Stimulated activated CD4-positive, alpha-beta T cell treated with anti-CD3 and anti-CD28 coated beads, Interleukin-2, amount 100 ng/mL, for 4 hours (primary cell): ENCODE results near the gene NAALADL2.
"Not testable (repeated sequence)": the region's sequence is repeated elsewhere in the genome, so short reads cannot be mapped to it uniquely, and the experiment has no call there.

Experiments
- DNase-seq: peaks from one replicate; pipeline ENCODE4 v3.0.0-alpha.2; 2020; ENCODE audit warnings: low read depth

The NAALADL2 gene

DNA sequence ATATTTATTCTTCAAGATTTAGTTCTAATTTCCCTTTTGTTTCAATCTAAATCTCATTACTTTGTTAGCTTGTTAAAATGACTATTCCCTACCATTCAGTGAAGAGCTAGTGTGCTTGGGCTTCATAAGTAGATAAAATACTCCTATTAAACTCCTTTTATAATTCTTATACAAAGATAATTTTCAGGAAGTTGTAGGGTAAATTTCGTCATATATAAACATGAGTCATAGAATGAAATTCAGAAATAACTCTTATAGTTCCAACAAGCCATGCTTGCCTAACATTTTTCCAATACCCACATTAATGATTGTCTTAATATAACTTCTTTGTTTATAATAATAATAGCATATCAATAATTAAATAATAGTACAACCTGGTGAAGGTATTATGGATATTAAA lies 407.3 kb downstream of the NAALADL2 start:
- no peak for DNase-seq

DNA sequence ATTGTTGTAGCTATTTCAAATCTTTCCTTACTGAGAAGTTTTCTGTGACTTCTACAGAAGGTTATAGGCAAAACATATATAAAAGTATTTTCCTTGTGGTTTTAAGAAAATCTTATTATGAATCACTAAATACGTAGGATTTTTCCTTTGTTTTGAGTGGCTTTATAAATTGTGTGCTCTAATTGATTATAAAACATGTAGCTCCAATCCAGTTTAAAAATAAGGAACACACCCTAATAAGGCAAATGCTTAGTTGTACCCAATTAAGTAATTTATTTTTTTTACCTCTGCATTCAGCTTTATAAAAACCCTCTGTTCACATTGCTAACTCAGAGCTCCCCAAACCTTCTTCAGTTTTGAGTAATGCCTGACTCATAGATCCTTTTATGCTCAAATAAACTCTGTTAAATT lies 408.0 kb downstream of the NAALADL2 start:
- DNase-seq = no peak

DNA sequence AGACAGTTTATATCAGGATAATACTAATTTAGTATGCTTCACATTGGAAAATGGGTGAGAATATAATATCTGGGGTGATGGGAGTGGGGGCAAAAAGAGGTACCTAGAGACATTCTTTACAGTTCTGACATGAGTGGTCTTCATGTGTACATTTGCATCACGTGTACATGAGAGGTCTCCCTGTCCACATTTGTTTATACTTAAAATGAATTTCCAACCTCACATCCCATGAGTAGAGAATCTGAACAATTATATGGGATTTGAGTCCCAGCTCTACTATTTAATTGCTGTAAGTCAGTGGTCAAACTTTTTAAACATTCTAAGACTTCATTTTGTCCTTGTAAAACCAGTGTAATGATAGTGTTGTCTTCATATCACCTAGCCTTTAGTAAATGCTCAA lies 408.4 kb downstream of the NAALADL2 start:
- DNase-seq = no peak

DNA sequence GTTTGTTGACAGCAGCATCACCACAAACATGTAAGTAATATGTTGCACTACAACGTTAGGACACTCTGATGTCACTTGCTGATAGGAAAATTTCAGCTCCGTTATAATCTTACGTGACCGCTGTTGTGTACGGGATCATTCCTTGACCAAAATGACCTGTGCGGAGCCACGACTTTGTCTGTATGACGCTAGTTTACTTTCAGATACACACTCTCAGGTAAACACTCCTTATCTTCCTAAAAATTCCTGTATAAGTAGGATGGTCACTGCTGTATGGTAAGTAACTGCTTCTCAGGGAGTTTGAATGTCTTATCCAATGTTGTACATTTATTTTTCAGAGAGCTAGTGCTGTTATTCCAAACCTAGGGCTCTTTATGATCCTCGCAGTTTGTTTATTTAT lies 410.3 kb downstream of the NAALADL2 start:
- DNase-seq = no peak

DNA sequence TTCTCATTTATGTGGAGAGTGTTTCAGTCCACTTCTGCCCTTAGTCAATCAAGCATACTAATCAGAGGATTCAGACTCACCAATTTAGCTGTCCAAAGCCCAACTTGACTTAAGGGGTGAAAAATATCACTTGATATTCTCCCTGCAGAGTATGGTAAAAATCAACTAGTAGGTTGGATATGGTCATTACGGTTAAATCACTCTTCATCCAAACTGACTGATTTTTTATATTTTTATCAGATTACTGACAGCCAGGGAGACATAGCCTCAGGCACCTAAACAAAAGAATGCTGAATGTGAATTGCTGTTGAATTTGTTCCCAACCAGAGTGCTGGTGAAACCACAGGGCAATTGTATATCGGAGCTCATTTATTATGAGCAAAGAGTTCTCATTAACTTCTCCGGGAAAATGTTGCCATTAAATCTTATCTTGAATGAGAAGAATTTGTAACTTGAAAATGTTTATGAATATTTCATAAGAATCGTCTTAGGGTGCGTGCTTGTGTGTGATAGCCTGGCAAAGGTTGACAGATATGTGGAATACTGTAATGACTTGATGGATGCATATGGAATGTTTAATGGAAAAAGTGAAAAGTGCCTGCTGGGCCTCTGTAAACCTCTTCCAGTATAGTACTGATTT lies 411.2 kb downstream of the NAALADL2 start:
- no peak for DNase-seq

DNA sequence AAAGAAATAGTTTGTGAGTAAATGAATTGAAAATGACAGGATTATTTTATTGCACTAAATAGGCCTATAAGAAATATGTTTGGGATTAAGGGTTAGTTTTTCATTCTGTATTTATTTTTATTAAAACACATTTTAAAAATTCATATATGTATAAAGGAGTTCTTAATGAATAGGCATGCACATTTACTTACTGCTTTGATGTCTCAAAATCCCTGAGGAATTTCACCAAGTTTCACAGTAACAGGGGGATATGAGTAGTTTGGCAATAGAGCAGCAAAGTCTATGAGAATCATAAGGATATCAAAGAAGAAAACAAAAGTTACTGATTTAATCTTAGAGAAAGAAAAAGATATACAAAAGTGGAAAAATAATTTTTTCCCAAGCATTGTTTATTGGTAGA lies 411.7 kb downstream of the NAALADL2 start:
- no peak for DNase-seq

DNA sequence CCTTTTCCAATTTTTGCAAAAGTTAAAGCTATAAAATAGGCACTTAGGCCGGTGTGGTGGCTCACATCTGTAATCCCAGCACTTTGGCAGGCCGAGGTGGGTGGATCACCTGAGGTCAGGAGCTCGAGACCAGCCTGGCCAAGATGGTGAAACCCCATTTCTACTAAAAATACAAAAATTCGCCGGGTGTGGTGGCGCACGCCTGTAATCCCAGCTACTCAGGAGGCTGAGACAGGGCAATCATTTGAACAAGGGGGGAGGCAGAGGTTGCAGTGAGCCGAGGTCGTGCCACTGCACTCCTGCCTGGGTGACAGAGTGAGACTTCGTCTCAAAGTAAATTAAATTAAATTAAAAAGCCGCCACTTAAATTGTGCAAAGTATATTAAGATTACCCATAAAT lies 412.3 kb downstream of the NAALADL2 start:
- not testable (repeated sequence) for DNase-seq

DNA sequence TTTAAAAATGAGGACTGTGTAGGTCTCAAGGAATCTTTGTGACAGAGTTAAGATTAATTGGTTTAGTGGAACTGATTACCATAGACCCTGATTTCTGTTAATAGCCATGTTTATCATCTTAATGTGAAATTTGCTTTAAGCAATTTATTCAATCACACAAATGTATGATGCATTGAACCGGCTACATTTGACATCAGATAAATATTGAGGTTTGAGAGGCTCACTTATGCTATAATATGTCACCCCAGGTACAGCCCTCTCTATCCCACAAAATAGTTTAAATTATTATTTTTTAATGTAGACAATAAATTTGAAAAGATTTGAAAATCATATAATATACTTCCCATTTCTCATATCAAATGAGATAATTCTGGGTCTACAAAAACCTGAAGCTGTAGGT lies 413.3 kb downstream of the NAALADL2 start:
- DNase-seq = no peak

DNA sequence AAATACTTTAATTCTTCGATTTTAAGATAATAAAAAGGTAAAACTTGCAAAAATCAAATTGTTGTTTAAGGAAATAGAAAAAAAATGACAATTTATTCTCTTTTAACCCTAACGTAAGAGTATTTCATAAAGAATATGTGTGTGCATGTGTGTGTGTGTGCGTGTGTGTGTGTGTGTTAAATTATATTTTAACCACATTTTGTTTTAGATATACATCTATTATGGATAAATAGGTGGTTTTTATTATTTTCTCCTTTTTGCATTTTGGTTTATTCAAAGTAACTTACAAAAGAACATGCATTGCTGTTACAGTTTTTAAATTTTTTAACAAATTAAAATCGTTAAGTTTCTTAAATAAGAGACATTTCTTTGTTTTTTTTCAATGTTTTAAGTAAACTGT lies 414.4 kb downstream of the NAALADL2 start:
- DNase-seq = no peak

DNA sequence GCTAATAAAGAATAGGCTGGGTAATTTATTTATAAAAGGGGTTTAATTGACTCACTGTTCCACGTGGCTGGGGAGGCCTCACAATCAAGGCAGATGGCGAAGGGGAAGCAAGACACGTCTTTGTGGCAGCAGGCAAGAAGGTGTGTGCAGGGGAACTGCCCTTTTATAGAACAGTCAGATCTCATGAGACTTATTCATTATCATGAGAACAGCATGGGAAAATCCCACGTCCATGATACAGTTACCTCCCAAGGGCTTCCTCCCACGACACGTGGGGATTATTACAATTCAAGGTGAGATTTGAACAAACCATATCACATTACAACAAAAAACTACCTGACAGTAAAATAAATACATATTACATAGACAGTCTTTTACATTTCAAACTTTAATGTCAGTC lies 414.9 kb downstream of the NAALADL2 start:
- no peak for DNase-seq

DNA sequence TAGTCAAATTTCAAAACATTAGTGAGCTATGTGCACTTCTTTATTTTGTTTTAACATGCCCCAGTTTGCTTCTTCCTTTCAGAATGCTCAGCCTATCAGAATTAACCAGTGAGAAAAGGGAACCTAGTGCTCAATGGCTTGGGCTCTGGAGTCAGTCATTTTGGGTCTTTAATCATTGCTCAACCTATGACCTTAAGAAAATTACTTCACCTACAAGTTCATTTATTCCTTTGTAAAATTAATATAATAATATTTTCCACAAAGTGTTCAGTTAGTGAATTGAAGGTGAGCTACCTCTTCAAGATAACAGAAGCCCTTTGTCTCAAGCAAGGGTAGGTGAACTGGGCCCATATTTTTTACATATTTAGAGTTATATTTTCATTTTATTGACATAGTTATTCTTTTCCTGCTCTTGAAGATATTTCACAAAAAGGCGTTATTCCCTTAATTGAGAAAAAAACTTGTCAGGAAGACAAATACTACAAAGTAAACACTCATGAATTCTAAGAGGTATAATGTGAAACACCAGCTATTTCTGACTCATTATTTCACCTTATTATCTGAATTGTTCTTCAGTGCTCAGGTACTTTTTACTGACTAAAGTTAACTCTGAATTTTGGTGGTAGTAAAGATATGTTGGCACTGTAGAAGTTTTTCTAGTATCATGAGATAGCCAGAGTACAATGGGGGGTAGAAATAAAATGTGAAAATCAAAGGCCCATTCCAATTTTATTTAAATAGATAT lies 415.5 kb downstream of the NAALADL2 start:
- no peak for DNase-seq

DNA sequence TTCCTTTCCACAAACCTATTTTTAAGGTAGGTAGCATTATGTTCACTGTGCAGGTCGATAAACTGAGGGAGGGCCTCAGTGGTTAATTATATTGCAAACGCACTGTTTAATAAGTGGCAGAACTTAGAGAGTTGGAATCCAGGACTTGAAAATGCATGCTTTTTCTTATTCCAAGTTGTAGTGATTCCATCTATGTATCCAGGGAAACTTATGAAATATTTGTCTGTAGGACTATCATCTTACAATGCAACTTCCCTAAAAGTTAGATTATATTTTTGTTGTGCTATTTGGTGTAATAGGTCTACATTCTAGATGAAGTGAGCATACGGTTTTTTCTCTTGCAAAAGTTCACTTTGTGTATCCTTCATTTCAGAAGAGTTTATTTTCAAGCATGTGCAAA lies 419.5 kb downstream of the NAALADL2 start:
- no peak for DNase-seq

DNA sequence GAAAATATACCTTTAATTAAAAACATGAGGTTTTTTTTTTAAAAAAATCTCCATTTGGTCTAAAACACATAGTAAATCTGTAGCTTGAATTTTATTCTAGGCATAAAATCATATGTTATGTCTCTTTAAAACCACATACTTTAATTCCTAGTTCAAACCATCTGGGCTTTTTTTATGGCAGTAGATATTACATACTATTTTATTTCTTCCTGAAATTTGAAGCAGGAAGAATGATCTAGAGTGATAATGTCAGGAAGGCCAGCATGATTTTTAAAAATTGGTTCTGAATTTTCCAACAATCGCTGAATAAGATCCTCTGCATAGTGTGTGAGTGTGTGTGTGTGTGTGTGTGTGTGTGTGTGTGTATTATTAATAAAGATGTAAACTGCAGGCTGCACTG lies 420.3 kb downstream of the NAALADL2 start:
- DNase-seq = no peak

DNA sequence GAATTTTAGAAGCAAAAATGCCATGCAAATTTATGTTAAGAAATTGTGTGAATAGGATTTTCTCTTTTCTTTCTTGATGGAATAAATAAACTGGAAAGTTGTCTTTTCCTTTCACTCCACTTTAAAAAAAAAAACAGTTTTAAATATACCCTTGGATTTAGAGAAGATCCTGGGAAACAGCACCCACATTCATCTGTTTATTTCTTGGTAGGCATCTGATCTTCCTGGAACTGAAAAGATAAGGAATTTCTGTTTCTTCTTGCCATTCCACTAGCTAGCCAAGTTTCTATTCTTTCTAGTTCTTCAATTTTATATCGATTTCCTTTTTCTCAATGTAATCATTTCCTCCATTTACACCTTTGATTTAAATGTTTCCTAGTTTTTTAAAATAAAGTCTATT lies 420.8 kb downstream of the NAALADL2 start:
- DNase-seq = no peak

DNA sequence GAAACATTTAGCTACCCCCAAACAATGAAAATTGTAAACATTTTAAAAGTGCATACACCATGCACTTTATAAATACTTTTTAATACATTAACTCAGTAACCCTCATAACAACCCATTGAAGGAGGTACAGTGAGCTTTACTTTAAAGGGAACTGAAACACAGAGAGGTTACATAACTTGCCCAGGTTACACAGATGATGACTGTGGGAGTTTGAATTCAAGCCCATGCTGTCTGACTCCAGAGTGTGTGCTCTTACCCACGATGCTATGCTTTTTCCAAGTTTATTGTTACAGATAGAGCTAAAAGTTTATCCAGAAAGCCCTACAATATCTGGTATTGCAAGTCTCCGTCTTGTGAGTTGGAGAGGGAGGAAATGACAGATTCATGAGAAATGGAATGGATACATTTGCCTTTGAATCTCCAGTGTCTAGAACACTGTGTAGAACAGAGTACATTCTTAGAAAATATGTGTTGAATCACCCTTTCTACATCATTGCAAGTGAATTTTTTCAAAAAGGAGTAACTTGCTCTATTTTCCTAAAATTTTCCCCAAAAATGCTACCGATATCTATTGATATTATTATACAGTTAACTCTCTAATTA lies 428.3 kb downstream of the NAALADL2 start:
- no peak for DNase-seq

DNA sequence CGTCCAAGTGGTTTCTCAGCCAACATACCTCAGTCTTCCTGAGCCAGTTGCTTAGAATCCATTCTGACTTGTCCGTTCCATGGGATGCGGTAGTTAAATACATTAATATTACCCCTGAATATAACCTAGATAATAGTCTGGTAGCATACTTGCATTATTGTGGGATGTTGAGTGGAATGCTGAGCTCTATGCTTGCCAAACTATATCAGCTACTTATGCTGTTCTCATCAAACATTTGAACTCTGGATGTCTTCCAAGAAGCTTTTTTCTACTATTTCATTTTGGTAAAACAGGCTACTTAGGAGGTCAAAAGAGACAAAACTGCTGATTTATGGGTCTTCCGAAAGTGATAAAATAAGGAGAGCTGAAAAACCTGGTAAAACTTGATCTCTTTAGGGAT lies 429.5 kb downstream of the NAALADL2 start:
- no peak for DNase-seq

DNA sequence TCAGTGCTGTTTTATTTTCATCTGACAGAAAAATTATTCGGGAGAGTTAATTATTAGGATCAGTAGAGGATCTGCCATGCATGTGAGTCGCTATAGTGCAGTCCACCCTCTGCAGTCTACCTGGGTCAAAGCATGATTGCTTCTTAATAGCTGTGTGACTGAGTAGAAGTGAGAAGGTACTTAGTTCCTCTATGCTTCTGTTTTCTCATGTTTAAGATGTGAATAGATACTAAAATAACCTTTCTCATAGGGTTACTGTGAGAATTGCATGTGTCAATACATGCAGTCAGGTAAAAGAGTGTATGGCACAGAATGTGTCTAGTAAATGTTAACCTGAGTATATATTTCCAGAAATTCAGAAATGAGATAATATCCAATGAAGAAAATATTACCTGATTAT lies 435.7 kb downstream of the NAALADL2 start:
- no peak for DNase-seq

DNA sequence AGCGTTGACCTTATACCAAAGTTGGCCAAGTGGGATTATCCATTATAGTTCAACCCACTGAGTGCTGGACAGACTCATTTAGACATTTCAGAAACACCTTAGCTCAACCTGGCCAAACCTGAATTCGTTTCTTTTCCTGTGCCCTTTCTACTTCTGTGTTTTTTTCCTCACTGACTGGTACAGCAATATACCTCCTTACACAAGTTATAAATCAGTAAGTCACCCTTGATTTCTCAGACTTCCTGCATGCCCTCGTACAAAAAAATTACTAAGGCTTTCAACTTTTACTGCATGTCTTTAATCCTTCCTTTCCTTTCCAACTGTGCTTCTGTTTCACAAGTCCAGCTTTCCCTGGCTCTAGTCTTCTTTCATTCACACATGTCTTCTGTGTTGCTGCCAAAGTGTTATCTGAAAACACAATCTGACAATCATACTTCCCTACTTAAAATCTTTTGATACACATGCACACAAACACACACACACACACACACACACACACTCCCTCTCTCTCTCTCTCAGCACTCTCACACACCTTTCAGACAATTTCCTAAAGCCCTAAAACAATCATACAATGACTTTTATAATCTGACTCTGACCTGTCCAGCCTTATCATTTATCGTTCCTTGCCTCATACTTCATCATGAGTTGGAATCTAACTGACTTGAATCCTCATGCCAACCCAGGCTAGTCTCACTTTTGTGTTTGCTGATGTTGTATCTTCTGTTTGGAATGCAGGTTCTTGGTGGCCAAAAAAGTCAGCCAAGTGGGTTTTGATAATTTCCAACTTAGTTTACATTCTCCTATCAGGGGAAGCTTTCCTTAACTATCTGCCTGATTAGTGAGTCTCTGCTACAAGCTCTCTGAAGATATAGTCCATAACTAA lies 436.4 kb downstream of the NAALADL2 start:
- no peak for DNase-seq

DNA sequence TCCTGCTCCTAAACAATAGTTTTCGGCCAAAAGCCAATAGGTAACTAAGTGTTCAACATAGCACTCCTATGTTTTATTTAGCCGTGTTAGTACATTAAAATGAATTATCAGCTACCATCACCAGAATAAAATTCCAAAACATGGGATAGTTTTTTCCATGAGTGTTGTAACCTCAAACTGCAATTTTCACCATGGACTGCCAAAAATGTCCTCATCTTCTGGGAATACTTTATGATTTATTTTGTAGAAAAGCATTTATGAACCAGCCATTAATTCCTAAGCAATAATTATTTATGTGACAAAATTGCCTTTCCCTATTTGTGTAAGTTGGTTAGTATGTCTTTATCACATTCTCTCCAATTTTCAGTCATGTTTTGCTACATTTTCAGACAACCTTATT lies 438.1 kb downstream of the NAALADL2 start:
- DNase-seq = no peak

DNA sequence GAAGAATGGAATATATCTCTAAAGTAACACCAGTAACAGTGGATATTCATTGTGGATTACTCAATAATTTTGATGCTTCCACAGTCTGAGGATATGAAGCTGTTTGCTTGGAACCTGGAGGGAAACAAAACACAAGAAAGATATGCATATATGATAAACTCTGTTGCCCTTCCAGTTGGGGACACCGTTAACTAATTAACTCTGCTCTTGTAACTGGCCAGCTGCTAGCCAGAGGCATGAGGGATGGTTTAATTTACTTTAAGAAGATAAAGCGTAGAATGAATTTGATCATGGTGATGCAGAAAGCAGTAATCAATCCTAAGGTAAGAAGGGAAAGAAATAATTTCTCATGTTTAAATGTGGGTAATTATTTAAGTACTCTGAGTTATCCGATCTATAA lies 442.6 kb downstream of the NAALADL2 start:
- no peak for DNase-seq

DNA sequence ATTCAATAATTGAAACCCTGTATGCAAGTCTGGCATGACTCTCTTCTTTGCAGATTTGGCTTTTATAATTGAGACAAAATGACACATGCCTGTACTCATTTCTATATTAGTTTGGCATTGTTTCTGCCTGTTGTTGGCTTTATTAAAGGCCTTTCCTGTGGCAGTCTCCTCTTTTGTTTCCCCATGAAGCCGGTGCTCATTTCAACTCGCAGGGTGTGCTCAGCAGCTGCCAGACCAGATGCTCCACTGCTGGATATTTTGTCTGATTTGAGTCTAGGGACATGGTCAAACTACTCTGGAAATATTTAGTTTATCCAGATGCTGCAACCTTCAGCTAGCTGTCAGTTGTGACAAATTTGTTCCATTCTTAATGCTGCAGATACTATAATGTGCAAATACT lies 445.3 kb downstream of the NAALADL2 start:
- no peak for DNase-seq

DNA sequence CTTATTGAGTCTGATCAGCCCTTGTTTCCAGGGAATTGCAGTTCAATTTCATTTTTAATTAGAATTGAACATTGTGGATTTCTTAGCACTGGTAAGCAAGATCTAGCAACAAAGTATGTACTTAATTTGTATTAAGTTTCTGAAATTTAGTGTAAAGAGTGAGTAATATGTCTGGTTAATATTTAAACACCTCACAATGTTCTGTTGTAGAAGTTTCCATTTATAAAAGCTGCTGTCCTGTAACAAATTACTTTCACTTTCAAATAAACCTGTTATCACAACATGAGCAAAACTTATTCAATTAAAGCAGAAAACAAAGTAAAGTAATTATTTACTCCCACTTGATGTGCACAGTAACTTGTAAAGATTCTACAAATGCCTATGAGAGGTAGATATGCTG lies 448.5 kb downstream of the NAALADL2 start:
- no peak for DNase-seq

DNA sequence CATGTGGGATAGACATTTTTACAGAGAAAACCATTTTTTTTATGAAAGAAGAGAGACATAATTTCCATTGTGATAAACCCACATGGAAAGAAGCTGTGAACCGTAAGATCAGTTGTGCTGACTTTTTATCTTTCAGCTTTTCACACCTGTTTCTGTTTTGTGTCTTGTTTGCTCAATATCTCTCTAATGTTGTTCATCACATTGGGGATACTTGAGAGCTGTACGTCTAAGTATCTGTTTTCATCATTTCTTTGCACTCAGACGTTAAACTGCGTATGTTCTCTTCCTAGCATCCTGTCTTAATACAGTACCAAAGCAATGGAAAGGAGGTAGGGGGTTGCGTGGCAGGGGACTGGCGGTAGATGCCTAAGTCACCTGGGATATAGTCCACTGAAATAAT lies 449.0 kb downstream of the NAALADL2 start:
- no peak for DNase-seq
